ENCODE results near the gene PITHD1. TPM values are rescaled to one million over a fixed set of nuclear protein-coding genes. Genes with fewer than 3 reads are reported as not detected.

The PITHD1 gene
- total and polyA plus RNA-seq, 2 of the 8 experiments (the other 6 are each of a cell fraction or from before 2014, with no cell fraction given), result 67.4 to 68.8 TPM

GRCh38 chr1:23799255-23799569 is 21.0 kb downstream of the PITHD1 start:
- H2AFZ ChIP-seq (ENCODE audit: low read length), result no peak overlapping the region
- 56% methylated on average over 6 of the region's 7 CpGs; no CpG with 5 or more reads in 1 of the 2 experiments for WGBS, 2 experiments (ENCODE audit: extremely low coverage in 1 of 2, insufficient coverage in 1 of 2, insufficient read length in 1 of 2, insufficient replicate concordance in 2 of 2, low coverage in 1 of 2, low lambda C conversion rate in 2 of 2, missing lambda C conversion rate in 1 of 2)
- no peak for TF ChIP-seq NRF1 (IDR thresholded peaks at IDR 0.05; ENCODE audit: low read depth, low read length)
- no peak for TF ChIP-seq EGR1 (IDR thresholded peaks at IDR 0.05; ENCODE audit: borderline replicate concordance, low read depth, low read length)
- no peak for TF ChIP-seq SP4 (IDR thresholded peaks at IDR 0.05; ENCODE audit: low read length)
- no peak for TF ChIP-seq MAFK (IDR thresholded peaks at IDR 0.05; ENCODE audit: low read depth, low read length)

More at GRCh38 chr1:23799255-23799569, 21.0 kb downstream of the PITHD1 start:
- Histone ChIP-seq H2BK15ac (ENCODE audit: low read length) (peak overlapping the region; percentile 90), H3K27ac (ENCODE audit: low read depth, low read length) (no peak overlapping the region), H3K14ac (ENCODE audit: insufficient read length) (no peak overlapping the region), H4K20me1 (replicated peaks in 1 of 2; ENCODE audit: control insufficient read depth in 1 of 2, insufficient read depth in 2 of 2, low read length in 2 of 2) (peaks cover 4 to 5% of the 10 kb centered on the region in 2 experiments), H3K79me2 (ENCODE audit: control insufficient read depth in 1 of 2, insufficient read depth in 2 of 2, low read length in 2 of 2) (no peaks in the 10 kb centered on the region), H3K79me1 (ENCODE audit: low read depth, low read length) (no peaks in the 10 kb centered on the region), H2BK20ac (ENCODE audit: low read length) (no peak overlapping the region; the same call in 1 of the 2 replicates), H2AK5ac (ENCODE audit: low read depth, low read length) (no peak overlapping the region), H3K4ac (replicated peaks; ENCODE audit: insufficient read length, low read depth, low read length) (peak overlapping the region; percentile 25), H3K27me3 (replicated peaks in 1 of 4; ENCODE audit: control insufficient read depth in 3 of 4, extremely low read depth in 1 of 4, insufficient read depth in 3 of 4, low read length in 3 of 4) (no peaks in the 10 kb centered on the region; a peak in 1 of 7 replicates), H2BK5ac (ENCODE audit: low read depth, low read length) (peak overlapping the region; percentile 79; the same call in 1 of the 2 replicates), H4K8ac (ENCODE audit: extremely low read depth, insufficient read depth, low read length) (no peak overlapping the region), H3K36me3 (ENCODE audit: control insufficient read depth in 2 of 4, insufficient read depth in 4 of 4, low read length in 3 of 4) (peaks cover 6 to 22% (median 18%) of the 10 kb centered on the region in 4 experiments; a peak in 5 of 8 replicates), H3K23ac (ENCODE audit: insufficient read length) (no peak overlapping the region), H3K4me3 (ENCODE audit: extremely low read depth in 1 of 4, insufficient read depth in 2 of 4, low read depth in 3 of 4, low read length in 4 of 4) (peak overlapping the region; percentile 57 to 81 (median 70); a peak in 6 of 8 replicates), H3K9ac (replicated peaks in 1 of 4; ENCODE audit: extremely low read depth in 1 of 4, low read depth in 3 of 4, low read length in 3 of 4) (peak overlapping the region in 3 of 4 experiments; percentile 8 to 38 (median 36); a peak in 5 of 7 replicates), H3K4me2 (ENCODE audit: insufficient read depth in 1 of 2, low read depth in 2 of 2, low read length in 2 of 2) (peak overlapping the region; percentile 89 to 95), H4K5ac (ENCODE audit: insufficient read length, low read depth, low read length) (no peak overlapping the region), H3K4me1 (replicated peaks in 1 of 4; ENCODE audit: control insufficient read depth in 3 of 4, insufficient read depth in 4 of 4, low read length in 3 of 4) (peaks cover 0 to 12% (median 9%) of the 10 kb centered on the region in 4 experiments; a peak in 5 of 7 replicates), H2BK120ac (replicated peaks; ENCODE audit: low read depth, low read length) (no peak overlapping the region), H3K23me2 (ENCODE audit: low read depth, low read length) (peaks cover 16% of the 10 kb centered on the region), H3K18ac (ENCODE audit: extremely low read depth, low read length) (peak overlapping the region; percentile 83), H2BK12ac (ENCODE audit: low read depth, low read length) (peak overlapping the region; percentile 17; the same call in 1 of the 2 replicates), H4K91ac (replicated peaks; ENCODE audit: insufficient read length, low read length) (peak overlapping the region; percentile 29), H3K56ac (replicated peaks; ENCODE audit: insufficient read length, low read depth, low read length) (no peak overlapping the region), H3K9me3 (ENCODE audit: insufficient read depth in 2 of 2, low read depth in 1 of 2, low read length in 1 of 2) (no peaks in the 10 kb centered on the region)
- FAIRE-seq (no peak), DNase-seq (ENCODE audit: low read depth in 1 of 2, low spot score in 2 of 2) (no peak)
- CTCF ChIA-PET (ENCODE audit: partially characterized antibody), result interaction anchor here (0.8 to 5.3 kb wide), 11 partner anchors 10 to 117 kb away, joined by 3 to 66 read pairs (median 4); partner anchors contain the start of gene FUCA1
- POLR2A ChIA-PET (ENCODE audit: partially characterized antibody), result interaction anchor here (0.9 to 16.2 kb wide), 10 partner anchors 9 to 352 kb away, joined by 3 to 192 read pairs (median 4); partner anchors contain the start of genes HMGCL, LYPLA2 and PITHD1
